Upper lobe of left lung (tissue), 4 donors: Measurements from ENCODE around the gene TMSB10.

Source experiments
- CTCF ChIP-seq, 6 experiments: fragments of 450-650 bp in 4 of 6; fragments of 200-600 bp in 2 of 6; sonication (generic) in 2 of 6; IDR thresholded peaks; one replicate each; pipeline ENCODE4 v1.5.1; 2016 to 2019; ENCODE audit warnings: antibody characterized with exemption in 6 of 6
- EP300 ChIP-seq, 4 donors: sonication (generic); formaldehyde crosslinking; IDR thresholded peaks; one replicate each; pipeline ENCODE4 v1.5.1; 2017; ENCODE audit warnings: antibody characterized with exemption in 4 of 4, control low read depth in 2 of 4
- POLR2A ChIP-seq, 4 donors: fragments of 450-650 bp; IDR thresholded peaks; one replicate each; pipeline ENCODE4 v1.5.1; 2016 to 2017; ENCODE audit warnings: antibody characterized with exemption in 4 of 4, mild to moderate bottlenecking in 2 of 4
- POLR2AphosphoS5 ChIP-seq, 2 donors: sonication (generic); formaldehyde crosslinking; IDR thresholded peaks; one replicate each; pipeline ENCODE4 v1.5.1; 2017; ENCODE audit warnings: antibody characterized with exemption in 2 of 2

- no peak for TF ChIP-seq CTCF (IDR thresholded peaks at IDR 0.05)
- no peak for TF ChIP-seq POLR2A (IDR thresholded peaks at IDR 0.05)
- TF ChIP-seq EP300 (IDR thresholded peaks at IDR 0.05), result no peak
- TF ChIP-seq POLR2AphosphoS5 (IDR thresholded peaks at IDR 0.05), result no peak
Measured at GRCh38 chr2:84947010-84947593, 41.6 kb downstream of the TMSB10 start.
